CD4-positive, alpha-beta T cell treated with Interferon alpha-2 for 1 hour (primary cell): ENCODE results near the gene PPIP5K1.
"Not testable (repeated sequence)": the region's sequence is repeated elsewhere in the genome, so short reads cannot be mapped to it uniquely, and the experiment has no call there.

Source experiments
- DNase-seq, 2 donors: peaks; one replicate each; pipeline ENCODE4 v3.0.0-alpha.2; 2020 to 2022

The PPIP5K1 gene

DNA sequence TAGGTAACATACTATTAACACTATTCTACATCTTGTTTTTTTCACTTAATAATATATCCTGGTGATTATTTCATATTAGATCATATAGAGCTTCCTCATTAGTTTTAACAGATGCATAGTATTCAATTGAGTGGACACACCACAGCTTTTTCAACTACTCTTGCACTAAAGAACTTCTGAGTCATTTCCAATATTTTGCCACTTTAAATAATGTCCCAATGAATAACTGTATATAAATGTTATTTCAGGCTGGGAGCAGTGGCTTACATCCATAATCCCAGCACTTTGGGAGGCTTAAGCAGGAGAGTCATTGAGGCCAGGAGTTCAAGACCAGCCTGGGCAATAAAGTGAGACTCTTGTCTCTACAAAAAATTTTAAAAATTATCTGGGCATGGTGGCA is 45.7 kb downstream of the PPIP5K1 start:
- DNase-seq, result no peak

DNA sequence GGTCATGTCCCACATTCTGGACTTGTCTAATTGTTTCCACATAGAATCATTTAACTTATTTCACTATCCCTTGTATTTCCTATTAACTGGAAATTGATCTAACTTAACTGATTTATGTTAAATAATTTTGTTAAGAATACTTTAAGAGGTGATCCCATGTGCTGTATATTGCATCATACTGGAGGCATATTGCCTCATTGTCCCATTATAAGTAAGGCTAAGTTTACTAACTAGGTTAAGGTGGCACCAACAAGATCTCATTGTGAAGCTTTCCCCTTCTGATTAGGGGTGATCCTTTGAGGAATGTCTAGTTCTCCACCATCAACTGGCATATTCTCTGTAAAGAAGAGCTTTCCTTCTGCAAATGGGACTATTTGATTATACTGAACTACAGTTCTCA is 48.2 kb downstream of the PPIP5K1 start:
- DNase-seq, result no peak

DNA sequence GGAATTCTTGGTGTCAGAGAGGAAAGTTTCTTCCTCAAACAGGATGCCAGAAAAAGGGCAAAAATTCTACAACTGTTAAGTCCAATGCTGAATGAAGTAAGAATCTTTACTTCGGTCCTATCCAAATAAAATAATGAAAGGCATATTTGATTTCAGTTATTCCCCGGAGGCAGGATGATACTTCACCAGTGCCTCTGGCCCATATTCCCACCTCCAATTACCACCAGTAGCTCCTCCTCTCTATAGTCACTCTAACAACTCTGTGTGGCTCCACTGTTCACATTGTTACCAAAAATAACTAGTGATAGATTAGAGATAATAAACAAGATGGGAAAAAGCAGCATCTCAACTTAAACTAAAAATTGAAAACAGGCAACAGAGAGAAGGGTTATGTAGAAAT is 51.9 kb downstream of the PPIP5K1 start:
- DNase-seq, result no peak

DNA sequence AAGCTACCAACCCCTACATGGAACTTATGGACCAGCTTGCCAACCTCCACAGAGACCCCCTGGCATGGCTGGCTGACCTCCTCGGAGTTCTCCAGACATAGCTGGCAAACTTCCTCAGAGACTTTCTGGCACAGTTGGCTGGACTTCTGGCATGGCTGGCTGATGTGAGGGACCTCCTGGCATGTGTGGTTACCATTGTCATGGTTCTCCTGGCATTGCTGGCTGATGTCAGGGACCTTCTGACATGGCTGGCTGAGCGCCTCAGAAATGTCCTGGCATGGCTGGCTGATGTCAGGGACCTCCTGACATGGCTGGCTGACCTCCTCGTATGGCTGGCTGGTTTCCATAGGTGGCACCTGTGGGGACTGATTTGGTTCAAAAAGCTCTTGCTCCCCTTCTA is 55.1 kb downstream of the PPIP5K1 start:
- DNase-seq, result no peak

DNA sequence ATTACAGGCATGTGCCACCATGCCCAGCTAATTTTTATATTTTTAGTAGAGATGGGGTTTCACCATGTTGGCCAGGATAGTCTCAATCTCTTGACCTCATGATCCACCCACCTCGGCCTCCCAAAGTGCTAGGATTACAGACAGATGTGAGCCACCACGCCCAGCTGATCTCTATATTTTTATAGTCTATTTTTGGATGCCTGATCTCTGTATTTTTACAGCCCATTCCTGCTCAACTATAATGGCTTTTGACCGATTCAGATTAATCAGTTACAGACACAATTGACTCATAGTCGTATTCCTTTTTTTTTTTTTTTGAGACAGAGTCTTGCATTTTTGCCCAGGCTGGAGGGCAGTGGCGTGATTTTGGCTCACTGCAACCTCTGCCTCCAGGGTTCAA is 57.2 kb downstream of the PPIP5K1 start:
- DNase-seq, result not testable (repeated sequence)

DNA sequence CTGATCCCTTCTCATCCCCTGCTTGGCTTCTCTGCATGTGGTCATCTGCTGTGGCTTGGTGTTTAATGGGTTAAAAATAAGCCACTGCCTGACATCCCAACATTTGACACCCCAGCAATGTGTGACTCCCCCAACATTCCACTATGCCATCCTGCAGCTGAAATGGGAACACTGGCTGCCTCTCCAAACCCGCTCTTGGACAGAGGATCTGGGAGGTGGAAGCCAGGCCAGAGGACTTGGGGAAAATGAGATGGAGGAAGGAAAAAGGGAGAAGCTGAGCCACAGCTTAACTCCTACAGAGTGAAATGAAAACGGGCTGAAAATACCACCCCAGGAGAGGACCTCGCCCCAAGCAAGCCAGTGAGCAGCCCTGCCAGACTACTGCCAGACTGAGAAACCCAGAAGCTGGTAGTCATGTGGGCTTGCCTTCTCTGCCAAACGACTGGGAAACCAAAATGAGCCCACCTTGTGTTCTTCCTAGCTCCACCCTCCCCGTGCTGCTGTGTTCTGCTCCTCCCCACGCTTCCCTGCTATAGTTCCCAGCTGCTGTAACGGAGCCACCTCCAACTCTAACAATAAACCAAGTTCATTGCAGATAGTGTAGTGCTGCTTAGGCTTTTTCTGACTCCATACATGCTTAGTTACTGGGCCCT is 58.9 kb downstream of the PPIP5K1 start:
- DNase-seq, result no peak

DNA sequence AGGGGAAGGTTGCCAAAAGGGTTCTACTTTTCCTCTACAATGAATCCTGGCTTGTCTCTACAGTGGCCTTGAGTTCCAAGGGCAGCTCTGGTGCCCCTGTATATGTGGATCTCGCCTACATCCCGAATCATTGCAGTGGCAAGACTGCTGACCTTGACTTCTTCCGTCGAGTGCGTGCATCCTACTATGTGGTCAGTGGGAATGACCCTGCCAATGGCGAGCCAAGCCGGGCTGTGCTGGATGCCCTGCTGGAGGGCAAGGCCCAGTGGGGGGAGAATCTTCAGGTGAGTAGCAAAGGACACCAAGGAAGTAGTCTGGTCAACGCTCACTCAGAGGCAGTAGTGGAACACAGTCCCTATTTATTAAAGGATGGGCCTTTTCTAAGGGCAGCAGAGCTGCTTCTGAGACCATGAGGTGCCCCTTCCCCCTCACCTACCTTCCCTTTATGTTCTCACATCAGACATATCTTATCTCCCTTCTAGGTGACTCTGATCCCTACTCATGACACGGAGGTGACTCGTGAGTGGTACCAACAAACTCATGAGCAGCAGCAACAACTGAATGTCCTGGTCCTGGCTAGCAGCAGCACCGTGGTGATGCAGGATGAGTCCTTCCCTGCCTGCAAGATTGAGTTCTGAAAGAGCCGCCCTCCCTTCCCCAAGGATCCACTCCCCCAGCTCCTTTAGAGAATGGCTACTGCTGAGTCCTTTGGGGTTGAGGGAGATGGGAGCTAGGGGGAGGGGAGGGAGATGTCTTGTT is 60.2 kb downstream of the PPIP5K1 start:
- DNase-seq, result no peak

DNA sequence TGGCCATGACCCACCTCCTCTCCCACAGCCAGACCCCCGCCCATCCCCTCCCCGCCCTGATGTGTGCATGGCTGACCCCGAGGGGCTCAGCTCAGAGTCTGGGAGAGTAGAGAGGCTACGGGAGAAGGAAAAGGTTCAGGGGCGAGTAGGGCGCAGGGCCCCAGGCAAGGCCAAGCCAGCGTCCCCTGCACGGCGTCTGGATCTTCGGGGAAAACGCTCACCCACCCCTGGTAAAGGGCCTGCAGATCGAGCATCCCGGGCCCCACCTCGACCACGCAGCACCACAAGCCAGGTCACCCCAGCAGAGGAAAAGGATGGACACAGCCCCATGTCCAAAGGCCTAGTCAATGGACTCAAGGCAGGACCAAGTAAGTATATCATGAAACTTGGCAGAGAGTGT is 60.9 kb downstream of the PPIP5K1 start:
- no peak for DNase-seq

DNA sequence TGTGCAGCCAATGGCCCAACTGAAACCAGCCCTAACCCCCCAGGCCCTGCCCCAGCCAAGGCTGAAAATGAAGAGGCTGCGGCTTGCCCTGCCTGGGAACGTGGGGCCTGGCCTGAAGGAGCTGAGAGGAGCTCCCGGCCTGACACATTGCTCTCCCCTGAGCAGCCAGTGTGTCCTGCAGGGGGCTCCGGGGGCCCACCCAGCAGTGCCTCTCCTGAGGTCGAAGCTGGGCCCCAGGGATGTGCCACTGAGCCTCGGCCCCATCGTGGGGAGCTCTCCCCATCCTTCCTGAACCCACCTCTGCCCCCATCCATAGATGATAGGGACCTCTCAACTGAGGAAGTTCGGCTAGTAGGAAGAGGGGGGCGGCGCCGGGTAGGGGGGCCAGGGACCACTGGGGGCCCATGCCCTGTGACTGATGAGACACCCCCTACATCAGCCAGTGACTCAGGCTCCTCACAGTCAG is 61.4 kb downstream of the PPIP5K1 start:
- no peak for DNase-seq

DNA sequence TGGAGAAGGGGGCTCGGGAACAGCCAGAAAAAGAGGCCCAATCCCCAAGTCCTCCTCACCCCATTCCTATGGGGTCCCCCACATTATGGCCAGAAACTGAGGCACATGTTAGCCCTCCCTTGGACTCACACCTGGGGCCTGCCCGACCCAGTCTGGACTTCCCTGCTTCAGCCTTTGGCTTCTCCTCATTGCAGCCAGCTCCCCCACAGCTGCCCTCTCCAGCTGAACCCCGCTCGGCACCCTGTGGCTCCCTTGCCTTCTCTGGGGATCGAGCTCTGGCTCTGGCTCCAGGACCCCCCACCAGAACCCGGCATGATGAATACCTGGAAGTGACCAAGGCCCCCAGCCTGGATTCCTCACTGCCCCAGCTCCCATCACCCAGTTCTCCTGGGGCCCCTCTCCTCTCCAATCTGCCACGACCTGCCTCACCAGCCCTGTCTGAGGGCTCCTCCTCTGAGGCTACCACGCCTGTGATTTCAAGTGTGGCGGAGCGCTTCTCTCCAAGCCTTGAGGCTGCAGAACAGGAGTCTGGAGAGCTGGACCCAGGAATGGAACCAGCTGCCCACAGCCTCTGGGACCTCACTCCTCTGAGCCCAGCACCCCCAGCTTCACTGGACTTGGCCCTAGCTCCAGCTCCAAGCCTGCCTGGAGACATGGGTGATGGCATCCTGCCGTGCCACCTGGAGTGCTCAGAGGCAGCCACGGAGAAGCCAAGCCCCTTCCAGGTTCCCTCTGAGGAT is 62.0 kb downstream of the PPIP5K1 start:
- no peak for DNase-seq

DNA sequence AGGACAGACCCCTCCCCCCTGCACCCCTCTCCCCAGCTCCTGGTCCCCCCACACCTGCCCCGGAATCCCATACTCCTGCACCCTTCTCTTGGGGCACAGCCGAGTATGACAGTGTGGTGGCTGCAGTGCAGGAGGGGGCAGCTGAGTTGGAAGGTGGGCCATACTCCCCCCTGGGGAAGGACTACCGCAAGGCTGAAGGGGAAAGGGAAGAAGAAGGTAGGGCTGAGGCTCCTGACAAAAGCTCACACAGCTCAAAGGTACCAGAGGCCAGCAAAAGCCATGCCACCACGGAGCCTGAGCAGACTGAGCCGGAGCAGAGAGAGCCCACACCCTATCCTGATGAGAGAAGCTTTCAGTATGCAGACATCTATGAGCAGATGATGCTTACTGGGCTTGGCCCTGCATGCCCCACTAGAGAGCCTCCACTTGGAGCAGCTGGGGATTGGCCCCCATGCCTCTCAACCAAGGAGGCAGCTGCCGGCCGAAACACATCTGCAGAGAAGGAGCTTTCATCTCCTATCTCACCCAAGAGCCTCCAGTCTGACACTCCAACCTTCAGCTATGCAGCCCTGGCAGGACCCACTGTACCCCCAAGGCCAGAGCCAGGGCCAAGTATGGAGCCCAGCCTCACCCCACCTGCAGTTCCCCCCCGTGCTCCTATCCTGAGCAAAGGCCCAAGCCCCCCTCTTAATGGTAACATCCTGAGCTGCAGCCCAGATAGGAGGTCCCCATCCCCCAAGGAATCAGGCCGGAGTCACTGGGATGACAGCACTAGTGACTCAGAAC is 62.8 kb downstream of the PPIP5K1 start:
- no peak for DNase-seq

DNA sequence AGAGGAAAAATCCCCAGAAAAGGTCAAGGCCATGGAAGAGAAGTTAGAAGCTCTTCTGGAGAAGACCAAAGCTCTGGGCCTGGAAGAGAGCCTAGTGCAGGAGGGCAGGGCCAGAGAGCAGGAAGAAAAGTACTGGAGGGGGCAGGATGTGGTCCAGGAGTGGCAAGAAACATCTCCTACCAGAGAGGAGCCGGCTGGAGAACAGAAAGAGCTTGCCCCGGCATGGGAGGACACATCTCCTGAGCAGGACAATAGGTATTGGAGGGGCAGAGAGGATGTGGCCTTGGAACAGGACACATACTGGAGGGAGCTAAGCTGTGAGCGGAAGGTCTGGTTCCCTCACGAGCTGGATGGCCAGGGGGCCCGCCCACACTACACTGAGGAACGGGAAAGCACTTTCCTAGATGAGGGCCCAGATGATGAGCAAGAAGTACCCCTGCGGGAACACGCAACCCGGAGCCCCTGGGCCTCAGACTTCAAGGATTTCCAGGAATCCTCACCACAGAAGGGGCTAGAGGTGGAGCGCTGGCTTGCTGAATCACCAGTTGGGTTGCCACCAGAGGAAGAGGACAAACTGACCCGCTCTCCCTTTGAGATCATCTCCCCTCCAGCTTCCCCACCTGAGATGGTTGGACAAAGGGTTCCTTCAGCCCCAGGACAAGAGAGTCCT is 63.6 kb downstream of the PPIP5K1 start:
- no peak for DNase-seq

DNA sequence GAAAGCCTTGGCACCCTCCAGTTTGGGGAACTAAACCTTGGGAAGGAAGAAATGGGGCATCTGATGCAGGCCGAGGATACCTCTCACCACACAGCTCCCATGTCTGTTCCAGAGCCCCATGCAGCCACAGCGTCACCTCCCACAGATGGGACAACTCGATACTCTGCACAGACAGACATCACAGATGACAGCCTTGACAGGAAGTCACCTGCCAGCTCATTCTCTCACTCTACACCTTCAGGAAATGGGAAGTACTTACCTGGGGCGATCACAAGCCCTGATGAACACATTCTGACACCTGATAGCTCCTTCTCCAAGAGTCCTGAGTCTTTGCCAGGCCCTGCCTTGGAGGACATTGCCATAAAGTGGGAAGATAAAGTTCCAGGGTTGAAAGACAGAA is 64.9 kb downstream of the PPIP5K1 start:
- no peak for DNase-seq

DNA sequence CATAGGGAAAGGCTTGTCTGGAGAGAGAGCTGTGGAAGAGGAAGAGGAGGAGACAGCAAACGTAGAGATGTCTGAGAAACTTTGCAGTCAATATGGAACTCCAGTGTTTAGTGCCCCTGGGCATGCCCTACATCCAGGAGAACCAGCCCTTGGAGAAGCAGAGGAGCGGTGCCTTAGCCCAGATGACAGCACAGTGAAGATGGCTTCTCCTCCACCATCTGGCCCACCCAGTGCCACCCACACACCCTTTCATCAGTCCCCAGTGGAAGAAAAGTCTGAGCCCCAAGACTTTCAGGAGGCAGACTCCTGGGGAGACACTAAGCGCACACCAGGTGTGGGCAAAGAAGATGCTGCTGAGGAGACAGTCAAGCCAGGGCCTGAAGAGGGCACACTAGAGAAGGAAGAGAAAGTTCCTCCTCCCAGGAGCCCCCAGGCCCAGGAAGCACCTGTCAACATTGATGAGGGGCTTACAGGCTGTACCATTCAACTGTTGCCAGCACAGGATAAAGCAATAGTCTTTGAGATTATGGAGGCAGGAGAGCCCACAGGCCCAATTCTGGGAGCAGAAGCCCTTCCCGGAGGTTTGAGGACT is 65.7 kb downstream of the PPIP5K1 start:
- no peak for DNase-seq

DNA sequence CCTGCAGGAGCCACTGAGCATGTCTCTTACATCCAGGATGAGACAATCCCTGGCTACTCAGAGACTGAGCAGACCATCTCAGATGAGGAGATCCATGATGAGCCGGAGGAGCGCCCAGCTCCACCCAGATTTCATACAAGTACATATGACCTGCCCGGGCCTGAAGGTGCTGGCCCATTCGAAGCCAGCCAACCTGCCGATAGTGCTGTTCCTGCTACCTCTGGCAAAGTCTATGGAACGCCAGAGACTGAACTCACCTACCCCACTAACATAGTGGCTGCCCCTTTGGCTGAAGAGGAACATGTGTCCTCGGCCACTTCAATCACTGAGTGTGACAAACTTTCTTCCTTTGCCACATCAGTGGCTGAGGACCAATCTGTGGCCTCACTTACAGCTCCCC is 66.4 kb downstream of the PPIP5K1 start:
- no peak for DNase-seq

DNA sequence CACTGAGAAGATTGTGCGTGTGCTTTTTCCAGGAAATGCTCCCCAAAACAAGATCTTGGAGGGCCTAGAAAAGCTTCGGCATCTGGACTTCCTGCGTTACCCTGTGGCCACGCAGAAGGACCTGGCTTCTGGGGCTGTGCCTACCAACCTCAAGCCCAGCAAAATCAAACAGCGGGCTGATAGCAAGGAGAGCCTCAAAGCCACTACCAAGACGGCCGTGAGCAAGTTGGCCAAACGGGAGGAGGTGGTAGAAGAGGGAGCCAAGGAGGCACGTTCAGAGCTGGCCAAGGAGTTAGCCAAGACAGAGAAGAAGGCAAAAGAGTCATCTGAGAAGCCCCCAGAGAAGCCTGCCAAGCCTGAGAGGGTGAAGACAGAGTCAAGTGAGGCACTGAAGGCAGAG is 67.8 kb downstream of the PPIP5K1 start:
- no peak for DNase-seq

DNA sequence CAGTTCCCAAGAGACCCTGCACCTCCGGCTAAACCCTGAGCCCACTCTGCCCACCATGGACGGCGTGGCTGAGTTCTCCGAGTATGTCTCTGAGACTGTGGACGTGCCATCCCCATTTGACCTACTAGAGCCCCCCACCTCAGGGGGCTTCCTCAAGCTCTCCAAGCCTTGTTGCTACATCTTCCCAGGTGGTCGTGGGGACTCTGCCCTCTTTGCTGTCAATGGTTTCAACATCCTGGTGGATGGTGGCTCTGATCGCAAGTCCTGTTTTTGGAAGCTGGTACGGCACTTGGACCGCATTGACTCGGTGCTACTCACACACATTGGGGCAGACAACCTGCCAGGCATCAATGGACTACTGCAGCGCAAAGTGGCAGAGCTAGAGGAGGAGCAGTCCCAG is 68.6 kb downstream of the PPIP5K1 start:
- DNase-seq, result no peak

DNA sequence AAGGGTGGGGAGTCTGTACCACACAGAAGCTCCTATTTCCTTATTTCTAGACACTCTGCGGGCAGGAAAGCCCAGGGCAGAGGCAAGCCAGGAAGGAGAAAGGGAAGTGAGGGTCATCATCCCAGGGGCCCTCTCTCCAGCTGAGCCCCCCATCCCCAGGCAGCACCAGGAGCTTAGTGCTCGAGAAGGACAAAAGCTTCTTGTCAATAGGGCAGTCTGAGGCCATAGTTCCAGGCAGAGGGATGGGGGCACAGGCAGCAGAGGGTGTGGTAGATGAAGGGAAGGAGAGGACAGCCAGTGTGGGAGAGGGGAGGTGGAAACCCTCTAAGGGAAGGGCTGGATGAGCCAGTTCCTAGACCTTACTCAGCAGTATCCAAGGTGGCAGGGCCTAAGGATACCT is 69.9 kb downstream of the PPIP5K1 start:
- no peak for DNase-seq

DNA sequence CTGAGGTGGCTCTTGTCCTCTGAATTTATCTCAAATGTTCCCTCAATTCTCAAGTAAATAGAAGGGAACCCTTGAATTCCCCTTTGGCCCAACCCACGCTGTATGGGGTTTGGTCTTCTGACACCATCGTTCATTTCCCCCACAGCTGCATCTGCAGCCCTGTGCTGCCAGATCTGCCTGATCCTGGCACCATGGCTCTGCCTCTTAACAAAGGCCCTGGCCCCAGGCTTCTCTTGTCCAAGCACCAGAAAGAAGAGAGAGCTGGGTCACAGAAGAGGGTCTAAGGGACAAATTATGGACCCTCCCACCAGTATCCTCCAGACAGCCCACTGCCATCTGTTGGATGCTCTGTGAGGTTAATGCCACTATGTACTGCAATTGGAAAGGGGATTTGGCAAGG is 70.8 kb downstream of the PPIP5K1 start:
- no peak for DNase-seq

DNA sequence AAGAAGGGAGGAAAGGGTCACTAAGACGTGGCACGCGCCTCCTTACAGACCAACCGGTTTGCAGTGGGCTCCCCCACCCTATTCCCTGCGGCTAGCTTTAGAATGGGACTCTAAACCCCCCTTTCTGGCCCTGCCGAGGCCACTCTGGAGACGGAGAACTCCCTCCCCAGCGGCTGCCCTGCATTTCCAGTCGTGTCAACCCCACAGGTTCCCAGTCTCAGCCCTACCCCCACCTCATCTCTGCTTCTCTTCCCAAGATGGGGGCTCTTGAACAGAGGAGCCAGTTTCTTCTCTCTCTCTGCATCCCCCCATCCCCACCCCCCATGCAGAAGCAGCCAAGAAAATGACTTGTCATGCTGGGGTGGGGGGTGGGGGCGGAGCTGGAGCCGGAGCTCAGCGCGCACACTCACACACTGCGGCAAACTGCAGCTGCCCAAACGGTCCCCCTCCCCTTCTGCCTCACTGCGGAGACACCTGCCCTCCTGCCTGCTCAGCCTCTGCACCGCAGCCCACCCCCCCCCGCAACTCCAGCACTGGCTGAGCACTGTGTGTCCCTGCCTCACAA is 71.7 kb downstream of the PPIP5K1 start:
- DNase-seq, result no peak

DNA sequence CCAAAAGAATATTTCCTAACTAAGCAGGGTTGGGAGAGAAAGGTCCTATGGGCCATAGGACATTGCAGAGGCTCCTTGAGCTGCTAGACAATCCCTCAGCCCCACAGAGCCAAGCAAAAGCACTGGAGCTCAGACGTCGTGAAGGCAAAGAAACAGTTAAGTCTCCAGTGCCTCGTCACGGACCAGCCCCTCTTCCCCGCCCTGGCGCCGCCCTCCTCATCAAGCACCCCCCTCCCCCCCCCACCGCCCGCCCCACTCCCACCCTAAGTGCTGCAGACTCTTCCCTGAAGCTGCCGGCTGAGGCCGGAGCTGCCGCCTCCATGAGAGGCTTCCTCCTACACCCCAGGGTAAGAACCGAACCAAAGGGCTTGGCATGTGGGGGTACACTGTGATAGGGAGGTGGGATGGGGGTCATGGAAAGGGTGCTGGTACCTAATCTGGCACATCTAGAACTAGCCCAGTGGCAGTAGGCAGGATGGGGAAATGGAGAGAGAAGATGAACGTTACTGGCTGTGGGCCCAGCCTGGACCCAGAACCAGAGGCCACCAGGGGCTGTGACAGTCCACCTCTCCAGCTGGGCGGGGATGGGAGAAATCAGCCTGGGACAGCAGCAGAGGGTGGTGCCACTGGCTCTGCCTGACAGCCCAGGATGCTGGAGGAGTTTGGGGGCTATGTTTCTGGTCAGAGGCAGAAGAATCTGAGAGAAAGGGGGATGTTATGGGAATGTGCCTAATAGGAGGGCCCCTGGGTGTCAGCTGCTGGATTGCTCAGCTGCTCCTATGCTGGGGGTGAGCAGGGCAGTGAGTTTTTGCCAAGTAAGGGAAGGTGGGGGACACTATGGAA is 72.4 kb downstream of the PPIP5K1 start, which contains the start of gene MAP1A:
Gene MAP1A, plus strand, starts transcription at position 255 of the 843 bp plus-strand sequence. CDS start 3,866 bp downstream, outside the sequence.
- no peak for DNase-seq
